Measurements from ENCODE around the gene MDP1.

GRCh38 chr14:24258119-24258518 is 42.3 kb upstream of the MDP1 start:
- TF ChIP-seq CTCF (IDR thresholded peaks at IDR 0.05) (no peak), POLR2A (IDR thresholded peaks at IDR 0.05) (no peak)

All from uterus (tissue), 2 donors.